Activated naive CD8-positive, alpha-beta T cell treated with anti-CD3 and anti-CD28 coated beads for 36 hours (primary cell): Measurements from ENCODE around the gene CAMKK2. TPM values are rescaled to one million over a fixed set of nuclear protein-coding genes. Genes with fewer than 3 reads are reported as not detected.
"Not testable (repeated sequence)": the region's sequence is repeated elsewhere in the genome, so short reads cannot be mapped to it uniquely, and the experiment has no call there.

Experiments used
- DNase-seq: peaks from one replicate; pipeline ENCODE4 v3.0.0; 2021
- H3K27ac Mint-ChIP-seq: one replicate; pipeline ENCODE4 v1.8.0; 2022; ENCODE audit warnings: mild to moderate bottlenecking, moderate library complexity, mixed read lengths
- H3K27me3 Mint-ChIP-seq: one replicate; pipeline ENCODE4 v1.8.0; 2022; ENCODE audit warnings: mild to moderate bottlenecking, mixed read lengths
- H3K36me3 Mint-ChIP-seq: one replicate; pipeline ENCODE4 v1.8.0; 2021; ENCODE audit warnings: mild to moderate bottlenecking, mixed read lengths
- H3K4me1 Mint-ChIP-seq: one replicate; pipeline ENCODE4 v1.8.0; 2021; ENCODE audit warnings: mixed read lengths
- H3K4me3 Mint-ChIP-seq: one replicate; pipeline ENCODE4 v1.8.0; 2022; ENCODE audit warnings: mild to moderate bottlenecking, moderate library complexity, mixed read lengths
- H3K9me3 Mint-ChIP-seq: one replicate; pipeline ENCODE4 v1.8.0; 2022; ENCODE audit warnings: mixed read lengths
- total RNA-seq, 2 experiments: library from RNA; stranded (reverse); gene quantifications; one replicate each; pipeline ENCODE4 v1.2.3, GENCODE V29; 2021

The CAMKK2 gene
- total RNA-seq, 2 experiments from 2014 or later: 37.6 to 38.6 TPM

GRCh38 chr12:121314431-121314830 is 17.9 kb upstream of the CAMKK2 start:
- DNase-seq: no peak
- Mint-ChIP-seq H3K36me3 (peaks cover 44% of the 10 kb centered on the region), H3K4me1 (peaks cover 23% of the 10 kb centered on the region), H3K27me3 (no peaks in the 10 kb centered on the region), H3K4me3 (no peak overlapping the region), H3K27ac (no peak overlapping the region), H3K9me3 (no peaks in the 10 kb centered on the region)

GRCh38 chr12:121310231-121310630 is 13.7 kb upstream of the CAMKK2 start:
- H3K9me3 Mint-ChIP-seq, DNase-seq, H3K27ac Mint-ChIP-seq, H3K27me3 Mint-ChIP-seq, H3K4me3 Mint-ChIP-seq: not testable (repeated sequence)
- peaks cover 15% of the 10 kb centered on the region for H3K4me1 Mint-ChIP-seq
- peaks cover 29% of the 10 kb centered on the region for H3K36me3 Mint-ChIP-seq

- peaks cover 18% of the 10 kb centered on the region for H3K36me3 Mint-ChIP-seq
- not testable (repeated sequence) for H3K27me3 Mint-ChIP-seq, H3K27ac Mint-ChIP-seq, H3K4me3 Mint-ChIP-seq, H3K9me3 Mint-ChIP-seq, H3K4me1 Mint-ChIP-seq, DNase-seq
Measured at GRCh38 chr12:121307397-121307796, 10.9 kb upstream of the CAMKK2 start.

GRCh38 chr12:121304306-121304705 is 7.8 kb upstream of the CAMKK2 start:
- Mint-ChIP-seq H3K27ac (no peak overlapping the region), H3K4me1 (no peaks in the 10 kb centered on the region), H3K36me3 (peaks cover 5% of the 10 kb centered on the region), H3K27me3 (no peaks in the 10 kb centered on the region), H3K9me3 (no peaks in the 10 kb centered on the region), H3K4me3 (no peak overlapping the region)
- DNase-seq: no peak

GRCh38 chr12:121301876-121302275 is 5.4 kb upstream of the CAMKK2 start:
- H3K9me3 Mint-ChIP-seq: no peaks in the 10 kb centered on the region
- no peak overlapping the region for H3K4me3 Mint-ChIP-seq
- H3K27ac Mint-ChIP-seq: no peak overlapping the region
- DNase-seq: no peak
- H3K4me1 Mint-ChIP-seq: peaks cover 4% of the 10 kb centered on the region
- no peaks in the 10 kb centered on the region for H3K27me3 Mint-ChIP-seq
- H3K36me3 Mint-ChIP-seq: no peaks in the 10 kb centered on the region

- H3K36me3 Mint-ChIP-seq: no peaks in the 10 kb centered on the region
- no peaks in the 10 kb centered on the region for H3K27me3 Mint-ChIP-seq
- no peak overlapping the region for H3K27ac Mint-ChIP-seq
- H3K9me3 Mint-ChIP-seq: no peaks in the 10 kb centered on the region
- peaks cover 4% of the 10 kb centered on the region for H3K4me1 Mint-ChIP-seq
- DNase-seq: no peak
- no peak overlapping the region for H3K4me3 Mint-ChIP-seq
Measured at GRCh38 chr12:121300083-121300819, 3.7 kb upstream of the CAMKK2 start.

GRCh38 chr12:121299662-121300061 is 3.2 kb upstream of the CAMKK2 start:
- peaks cover 9% of the 10 kb centered on the region for H3K4me1 Mint-ChIP-seq
- no peaks in the 10 kb centered on the region for H3K27me3 Mint-ChIP-seq
- no peaks in the 10 kb centered on the region for H3K36me3 Mint-ChIP-seq
- H3K4me3 Mint-ChIP-seq: no peak overlapping the region
- no peak for DNase-seq
- no peaks in the 10 kb centered on the region for H3K9me3 Mint-ChIP-seq
- H3K27ac Mint-ChIP-seq: no peak overlapping the region

GRCh38 chr12:121298411-121298810 is 1.9 kb upstream of the CAMKK2 start:
- not testable (repeated sequence) for H3K9me3 Mint-ChIP-seq, H3K36me3 Mint-ChIP-seq, DNase-seq, H3K27me3 Mint-ChIP-seq, H3K27ac Mint-ChIP-seq
- H3K4me3 Mint-ChIP-seq: peak overlapping the region; percentile 84
- peaks cover 13% of the 10 kb centered on the region for H3K4me1 Mint-ChIP-seq

GRCh38 chr12:121297435-121297991 is 1.0 kb upstream of the CAMKK2 start:
- Mint-ChIP-seq H3K9me3 (no peaks in the 10 kb centered on the region), H3K4me1 (peaks cover 13% of the 10 kb centered on the region), H3K4me3 (peak overlapping the region; percentile 84), H3K36me3 (no peaks in the 10 kb centered on the region), H3K27ac (peak overlapping the region; percentile 67), H3K27me3 (no peaks in the 10 kb centered on the region)
- peak; percentile 63 for DNase-seq

GRCh38 chr12:121295746-121296617 is 527 bp downstream of the CAMKK2 start:
- DNase-seq: peak; percentile 47
- H3K27me3 Mint-ChIP-seq: no peaks in the 10 kb centered on the region
- peaks cover 16% of the 10 kb centered on the region for H3K4me1 Mint-ChIP-seq
- H3K36me3 Mint-ChIP-seq: peaks cover 3% of the 10 kb centered on the region
- H3K27ac Mint-ChIP-seq: peak overlapping the region; percentile 89
- H3K4me3 Mint-ChIP-seq: peak overlapping the region; percentile 86
- H3K9me3 Mint-ChIP-seq: no peaks in the 10 kb centered on the region

GRCh38 chr12:121295116-121295745 is 1.3 kb downstream of the CAMKK2 start:
- H3K27ac Mint-ChIP-seq: peak overlapping the region; percentile 89

GRCh38 chr12:121294151-121294889 is 2.2 kb downstream of the CAMKK2 start:
- Mint-ChIP-seq H3K4me1 (peaks cover 16% of the 10 kb centered on the region), H3K9me3 (no peaks in the 10 kb centered on the region), H3K27me3 (no peaks in the 10 kb centered on the region), H3K36me3 (peaks cover 3% of the 10 kb centered on the region), H3K4me3 (peak overlapping the region; percentile 42), H3K27ac (no peak overlapping the region)
- no peak for DNase-seq

More at GRCh38 chr12:121295116-121295745, 1.3 kb downstream of the CAMKK2 start:
- Mint-ChIP-seq H3K36me3 (peaks cover 3% of the 10 kb centered on the region), H3K27me3 (no peaks in the 10 kb centered on the region), H3K4me1 (peaks cover 16% of the 10 kb centered on the region), H3K4me3 (peak overlapping the region; percentile 86), H3K9me3 (no peaks in the 10 kb centered on the region)
- DNase-seq: peak; percentile 13

- Mint-ChIP-seq H3K4me3 (no peak overlapping the region), H3K4me1 (peaks cover 16% of the 10 kb centered on the region), H3K9me3 (no peaks in the 10 kb centered on the region), H3K27me3 (no peaks in the 10 kb centered on the region), H3K36me3 (peaks cover 3% of the 10 kb centered on the region), H3K27ac (no peak overlapping the region)
- DNase-seq: no peak
Measured at GRCh38 chr12:121293603-121294002, 2.9 kb downstream of the CAMKK2 start.

- no peaks in the 10 kb centered on the region for H3K9me3 Mint-ChIP-seq
- DNase-seq: no peak
- H3K4me1 Mint-ChIP-seq: peaks cover 16% of the 10 kb centered on the region
- H3K36me3 Mint-ChIP-seq: peaks cover 7% of the 10 kb centered on the region
- H3K27me3 Mint-ChIP-seq: no peaks in the 10 kb centered on the region
- H3K27ac Mint-ChIP-seq: no peak overlapping the region
- H3K4me3 Mint-ChIP-seq: no peak overlapping the region
Measured at GRCh38 chr12:121290410-121290809, 6.1 kb downstream of the CAMKK2 start.
